AG04450 (cell line): ENCODE measurements around the gene BMPER. TPM values are rescaled to one million over a fixed set of nuclear protein-coding genes. Genes with fewer than 3 reads are reported as not detected.

Source experiments
- CTCF ChIA-PET: fragments of 300-600, 350-600 bp; formaldehyde crosslinking; extraction: SDS; loops from one replicate; lab custom pipeline; 2022; ENCODE audit warnings: antibody characterized with exemption, inconsistent platforms; lab: Charles Lee
- POLR2A ChIA-PET: fragments of 350-600 bp; formaldehyde crosslinking; extraction: SDS; loops from one replicate; lab custom pipeline; 2021; ENCODE audit warnings: antibody characterized with exemption, inconsistent platforms; lab: Yijun Ruan, JAX
- DNase-seq: peaks from one replicate; pipeline ENCODE4 v3.0.0-alpha.2; 2011; ENCODE audit warnings: low read depth, low spot score
- H3K27ac ChIP-seq: one replicate; pipeline ENCODE4 v1.5.1; 2012; ENCODE audit warnings: low read depth, low read length, control low read depth
- H3K27me3 ChIP-seq: one replicate; pipeline ENCODE4 v1.6.0; 2012; ENCODE audit warnings: low read length; ENCODE audit not compliant: control insufficient read depth, insufficient read depth
- H3K4me3 ChIP-seq: 2 replicates; pipeline ENCODE4 v1.5.1; 2011; ENCODE audit warnings: mild to moderate bottlenecking, low read depth, low read length, control low read depth
- H3K9me3 ChIP-seq: 2 replicates; pipeline ENCODE4 v1.5.1; 2012; ENCODE audit warnings: low read length; ENCODE audit not compliant: control insufficient read depth, insufficient read depth
- CTCF ChIP-seq: IDR thresholded peaks from 2 replicates; pipeline ENCODE4 v1.5.1; 2011; ENCODE audit warnings: low read depth, low read length, control low read depth, inconsistent platforms
- polyA plus RNA-seq: library from polyadenylated mRNA; depleted of rRNA; stranded (reverse); fragments of >200 nt; gene quantifications from 2 replicates; pipeline ENCODE4 v1.2.3, GENCODE V29; 2011

Gene BMPER
- polyA plus RNA-seq, 1 experiment, result 1.1 TPM

GRCh38 chr7:34061149-34061548 lies 155.8 kb downstream of the BMPER start:
- no peaks in the 10 kb centered on the region for H3K27me3 ChIP-seq
- H3K4me3 ChIP-seq, result no peak overlapping the region
- H3K27ac ChIP-seq, result no peak overlapping the region
- CTCF ChIA-PET, result interaction anchor here (0.7 to 1.9 kb wide), 3 partner anchors 73 to 166 kb away, joined by 3 to 9 read pairs (median 6); no protein-coding TSS in a partner anchor
- H3K9me3 ChIP-seq, result no peaks in the 10 kb centered on the region
- POLR2A ChIA-PET, result interaction anchor here (1.1 kb wide), 1 partner anchor 82 kb away, joined by 4 read pairs; no protein-coding TSS in a partner anchor
- DNase-seq, result peak; percentile 24
- TF ChIP-seq CTCF, result no peak

- DNase-seq, result no peak
- Histone ChIP-seq H3K27me3 (no peaks in the 10 kb centered on the region), H3K4me3 (no peak overlapping the region), H3K27ac (no peak overlapping the region), H3K9me3 (no peaks in the 10 kb centered on the region)
- TF ChIP-seq CTCF, result no peak
- ChIA-PET POLR2A (no interaction called here), CTCF (no interaction called here)
These were observed 157.0 kb downstream of the BMPER start for GRCh38 chr7:34062341-34062740.

- no peak for TF ChIP-seq CTCF
- CTCF ChIA-PET, result interaction anchor here (0.6 to 2.3 kb wide), 3 partner anchors 24 to 129 kb away, joined by 4 to 14 read pairs (median 5); no protein-coding TSS in a partner anchor
- no peaks in the 10 kb centered on the region for H3K27me3 ChIP-seq
- DNase-seq, result no peak
- no peak overlapping the region for H3K27ac ChIP-seq
- no peaks in the 10 kb centered on the region for H3K9me3 ChIP-seq
- POLR2A ChIA-PET, result no interaction called here
- H3K4me3 ChIP-seq, result no peak overlapping the region
These were observed 157.5 kb downstream of the BMPER start for GRCh38 chr7:34062826-34063225.

- no peaks in the 10 kb centered on the region; the same call in 1 of the 2 replicates for H3K9me3 ChIP-seq
- H3K4me3 ChIP-seq, result no peak overlapping the region
- POLR2A ChIA-PET, result no interaction called here
- H3K27ac ChIP-seq, result no peak overlapping the region
- no peaks in the 10 kb centered on the region for H3K27me3 ChIP-seq
- CTCF ChIA-PET, result interaction anchor here (1.0 to 2.3 kb wide), 2 partner anchors 23 to 131 kb away, joined by 3 to 14 read pairs; no protein-coding TSS in a partner anchor
- no peak for TF ChIP-seq CTCF
- no peak for DNase-seq
These were observed 159.3 kb downstream of the BMPER start for GRCh38 chr7:34064519-34065158.

- POLR2A ChIA-PET, result no interaction called here
- Histone ChIP-seq H3K27ac (no peak overlapping the region), H3K9me3 (no peaks in the 10 kb centered on the region; the same call in 1 of the 2 replicates), H3K4me3 (no peak overlapping the region), H3K27me3 (no peaks in the 10 kb centered on the region)
- no peak for TF ChIP-seq CTCF
- DNase-seq, result no peak
- CTCF ChIA-PET, result interaction anchor here (1.2 kb wide), 1 partner anchor 22 kb away, joined by 3 read pairs; no protein-coding TSS in a partner anchor
These were observed 161.1 kb downstream of the BMPER start for GRCh38 chr7:34066411-34066810.
